ENCODE results near the gene DCLK1.

DNA sequence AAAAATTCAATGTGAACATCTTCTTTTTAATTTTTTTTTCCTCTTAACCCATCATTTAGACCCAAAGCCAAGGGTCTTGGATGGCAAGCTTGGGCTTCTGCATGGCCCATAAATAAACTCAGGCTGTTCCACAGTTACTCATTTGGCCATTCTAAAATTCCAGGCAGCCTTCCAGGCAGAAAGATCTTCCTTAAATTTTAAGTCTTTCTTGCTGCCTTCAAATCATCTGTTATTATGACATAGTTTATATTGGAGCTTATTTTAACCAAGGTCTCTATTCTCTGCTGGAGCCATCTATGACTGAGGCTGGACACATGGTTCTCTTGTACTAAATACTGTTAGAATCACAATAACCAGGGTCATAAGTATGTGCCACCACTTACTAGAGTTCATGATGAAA, 337.4 kb downstream of the DCLK1 start:
- TF ChIP-seq POLR2A (IDR thresholded peaks at IDR 0.05): no peak
- TF ChIP-seq, protein P1, sequence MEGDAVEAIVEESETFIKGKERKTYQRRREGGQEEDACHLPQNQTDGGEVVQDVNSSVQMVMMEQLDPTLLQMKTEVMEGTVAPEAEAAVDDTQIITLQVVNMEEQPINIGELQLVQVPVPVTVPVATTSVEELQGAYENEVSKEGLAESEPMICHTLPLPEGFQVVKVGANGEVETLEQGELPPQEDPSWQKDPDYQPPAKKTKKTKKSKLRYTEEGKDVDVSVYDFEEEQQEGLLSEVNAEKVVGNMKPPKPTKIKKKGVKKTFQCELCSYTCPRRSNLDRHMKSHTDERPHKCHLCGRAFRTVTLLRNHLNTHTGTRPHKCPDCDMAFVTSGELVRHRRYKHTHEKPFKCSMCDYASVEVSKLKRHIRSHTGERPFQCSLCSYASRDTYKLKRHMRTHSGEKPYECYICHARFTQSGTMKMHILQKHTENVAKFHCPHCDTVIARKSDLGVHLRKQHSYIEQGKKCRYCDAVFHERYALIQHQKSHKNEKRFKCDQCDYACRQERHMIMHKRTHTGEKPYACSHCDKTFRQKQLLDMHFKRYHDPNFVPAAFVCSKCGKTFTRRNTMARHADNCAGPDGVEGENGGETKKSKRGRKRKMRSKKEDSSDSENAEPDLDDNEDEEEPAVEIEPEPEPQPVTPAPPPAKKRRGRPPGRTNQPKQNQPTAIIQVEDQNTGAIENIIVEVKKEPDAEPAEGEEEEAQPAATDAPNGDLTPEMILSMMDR (IDR thresholded peaks at IDR 0.05): no peak

Measured in lower leg skin (tissue), 3 donors.